HepG2 (cell line): ENCODE results near the gene ADSS1. TPM values are rescaled to one million over a fixed set of nuclear protein-coding genes. Genes with fewer than 3 reads are reported as not detected.

Source experiments
- HIVEP1 ChIP-seq: sonication (generic); formaldehyde crosslinking; IDR thresholded peaks from 2 replicates; pipeline ENCODE4 v1.4.0; 2020; ENCODE audit warnings: mild to moderate bottlenecking, missing genetic modification reagents
- ISX ChIP-seq: sonication (generic); formaldehyde crosslinking; conservative IDR thresholded peaks from 2 replicates; pipeline ENCODE4 v1.5.0; 2020; ENCODE audit warnings: missing genetic modification reagents
- SOX13 ChIP-seq, 3 experiments: fragments of 450-650 bp in 1 of 3; sonication (generic) in 1 of 3; formaldehyde crosslinking in 1 of 3; IDR thresholded peaks in 2 of 3; conservative IDR thresholded peaks in 1 of 3; 2 replicates each; pipeline versions ENCODE4 v1.5.0 to v1.6.1; 2016 to 2020; ENCODE audit warnings: antibody characterized with exemption in 1 of 3, mild to moderate bottlenecking in 1 of 3, missing compliant biosample characterization in 1 of 3, missing genetic modification reagents in 1 of 3, moderate library complexity in 1 of 3
- ZNF256 ChIP-seq: sonication (generic); formaldehyde crosslinking; conservative IDR thresholded peaks from 2 replicates; pipeline ENCODE4 v1.4.0; 2020; ENCODE audit warnings: missing genetic modification reagents
- ZNF496 ChIP-seq: sonication (generic); formaldehyde crosslinking; IDR thresholded peaks from 2 replicates; pipeline ENCODE4 v1.8.1; 2023; ENCODE audit warnings: mild to moderate bottlenecking, moderate library complexity, missing genetic modification reagents; ENCODE audit not compliant: insufficient replicate concordance
- ZSCAN21 ChIP-seq: sonication (generic); formaldehyde crosslinking; IDR thresholded peaks from 2 replicates; pipeline ENCODE4 v1.8.0; 2022; ENCODE audit warnings: mild to moderate bottlenecking, missing genetic modification reagents, moderate library complexity, borderline replicate concordance
- polyA plus RNA-seq, 8 experiments: library from polyadenylated mRNA; depleted of rRNA in 3 of 8; stranded (reverse) in 7 of 8; unstranded in 1 of 8; fragments of >200 nt; fragmentation: Illumina TruSeq in 4 of 8; extraction: Trizol in 4 of 8; gene quantifications; 2 replicates each; pipeline versions ENCODE4 v1.2.1 to v1.2.3, GENCODE V29; 2011 to 2016; ENCODE audit warnings: low read depth in 4 of 8, missing spikeins in 1 of 8, mixed read lengths in 1 of 8; ENCODE audit not compliant: insufficient read depth in 1 of 8
- total RNA-seq, 5 experiments: library from RNA; depleted of rRNA; stranded (reverse); fragments of >200 nt; fragmentation: Illumina TruSeq; extraction: Trizol; gene quantifications; 2 replicates each; pipeline ENCODE4 v1.2.3, GENCODE V29; 2016; ENCODE audit warnings: low read depth in 1 of 5
- TF ChIP-seq, protein P1 (sequence below): sonication (generic); formaldehyde crosslinking; IDR thresholded peaks from one replicate; pipeline ENCODE4 v1.5.1; 2020; ENCODE audit warnings: mild to moderate bottlenecking, missing genetic modification reagents; ENCODE audit errors: not compliant biosample characterization
- TF ChIP-seq, protein P2 (sequence below): sonication (generic); formaldehyde crosslinking; IDR thresholded peaks from 2 replicates; pipeline ENCODE4 v1.5.0; 2020; ENCODE audit warnings: mild to moderate bottlenecking, missing genetic modification reagents
- TF ChIP-seq, protein P3 (sequence below): sonication (generic); formaldehyde crosslinking; IDR thresholded peaks from 2 replicates; pipeline ENCODE4 v1.4.0; 2020; ENCODE audit warnings: missing genetic modification reagents, borderline replicate concordance
- TF ChIP-seq, protein P4 (sequence below): sonication (generic); formaldehyde crosslinking; IDR thresholded peaks from 2 replicates; pipeline ENCODE4 v1.4.0; 2020; ENCODE audit warnings: missing genetic modification reagents, borderline replicate concordance

Gene ADSS1
- total and polyA plus RNA-seq, 2 of the 13 experiments (the other 11 are each of a cell fraction or from before 2014, with no cell fraction given) = 1.0 to 36.7 TPM

DNA sequence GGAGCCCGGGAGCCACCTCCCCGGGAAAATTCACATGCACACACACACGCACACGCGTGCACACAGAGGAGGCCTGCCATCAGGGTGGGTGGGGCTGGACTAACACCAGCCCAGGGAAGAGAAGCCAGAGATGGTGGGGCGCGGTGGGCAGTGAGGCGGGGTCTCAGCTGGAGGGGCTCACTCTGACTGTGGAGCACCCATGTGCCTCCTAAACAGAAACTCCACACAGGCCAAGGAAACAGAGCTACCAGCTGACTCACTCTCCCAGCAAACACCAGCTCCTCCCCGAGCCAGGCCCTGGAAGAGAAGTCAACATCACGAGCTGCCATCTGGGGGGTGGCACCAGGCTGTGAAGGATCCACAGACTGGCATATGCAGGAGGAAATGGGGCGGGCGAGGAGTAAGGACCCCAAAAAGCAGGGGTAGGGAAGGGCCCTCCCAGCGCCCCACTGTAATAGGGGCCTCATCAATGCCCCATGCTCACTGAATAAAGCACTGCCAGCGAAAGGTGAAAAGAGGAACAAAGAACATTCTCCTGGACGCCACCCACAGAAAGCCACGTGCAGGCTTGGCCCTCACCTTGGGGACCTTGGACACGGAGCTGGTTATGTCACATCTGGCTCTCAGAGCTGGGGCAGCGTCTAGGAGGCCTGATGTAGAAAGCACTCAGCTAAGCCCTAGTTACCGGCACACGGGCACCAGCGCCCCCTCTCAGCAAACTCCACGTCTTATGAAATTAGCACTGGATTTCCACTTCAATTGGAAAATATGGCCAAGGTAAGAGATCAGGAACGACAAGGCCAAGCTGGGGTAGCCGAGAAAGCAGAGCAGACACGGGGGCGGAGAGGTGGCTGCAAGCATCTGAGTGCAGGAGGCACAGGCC lies 43.0 kb upstream of the ADSS1 start (continued):
- TF ChIP-seq, protein P1, sequence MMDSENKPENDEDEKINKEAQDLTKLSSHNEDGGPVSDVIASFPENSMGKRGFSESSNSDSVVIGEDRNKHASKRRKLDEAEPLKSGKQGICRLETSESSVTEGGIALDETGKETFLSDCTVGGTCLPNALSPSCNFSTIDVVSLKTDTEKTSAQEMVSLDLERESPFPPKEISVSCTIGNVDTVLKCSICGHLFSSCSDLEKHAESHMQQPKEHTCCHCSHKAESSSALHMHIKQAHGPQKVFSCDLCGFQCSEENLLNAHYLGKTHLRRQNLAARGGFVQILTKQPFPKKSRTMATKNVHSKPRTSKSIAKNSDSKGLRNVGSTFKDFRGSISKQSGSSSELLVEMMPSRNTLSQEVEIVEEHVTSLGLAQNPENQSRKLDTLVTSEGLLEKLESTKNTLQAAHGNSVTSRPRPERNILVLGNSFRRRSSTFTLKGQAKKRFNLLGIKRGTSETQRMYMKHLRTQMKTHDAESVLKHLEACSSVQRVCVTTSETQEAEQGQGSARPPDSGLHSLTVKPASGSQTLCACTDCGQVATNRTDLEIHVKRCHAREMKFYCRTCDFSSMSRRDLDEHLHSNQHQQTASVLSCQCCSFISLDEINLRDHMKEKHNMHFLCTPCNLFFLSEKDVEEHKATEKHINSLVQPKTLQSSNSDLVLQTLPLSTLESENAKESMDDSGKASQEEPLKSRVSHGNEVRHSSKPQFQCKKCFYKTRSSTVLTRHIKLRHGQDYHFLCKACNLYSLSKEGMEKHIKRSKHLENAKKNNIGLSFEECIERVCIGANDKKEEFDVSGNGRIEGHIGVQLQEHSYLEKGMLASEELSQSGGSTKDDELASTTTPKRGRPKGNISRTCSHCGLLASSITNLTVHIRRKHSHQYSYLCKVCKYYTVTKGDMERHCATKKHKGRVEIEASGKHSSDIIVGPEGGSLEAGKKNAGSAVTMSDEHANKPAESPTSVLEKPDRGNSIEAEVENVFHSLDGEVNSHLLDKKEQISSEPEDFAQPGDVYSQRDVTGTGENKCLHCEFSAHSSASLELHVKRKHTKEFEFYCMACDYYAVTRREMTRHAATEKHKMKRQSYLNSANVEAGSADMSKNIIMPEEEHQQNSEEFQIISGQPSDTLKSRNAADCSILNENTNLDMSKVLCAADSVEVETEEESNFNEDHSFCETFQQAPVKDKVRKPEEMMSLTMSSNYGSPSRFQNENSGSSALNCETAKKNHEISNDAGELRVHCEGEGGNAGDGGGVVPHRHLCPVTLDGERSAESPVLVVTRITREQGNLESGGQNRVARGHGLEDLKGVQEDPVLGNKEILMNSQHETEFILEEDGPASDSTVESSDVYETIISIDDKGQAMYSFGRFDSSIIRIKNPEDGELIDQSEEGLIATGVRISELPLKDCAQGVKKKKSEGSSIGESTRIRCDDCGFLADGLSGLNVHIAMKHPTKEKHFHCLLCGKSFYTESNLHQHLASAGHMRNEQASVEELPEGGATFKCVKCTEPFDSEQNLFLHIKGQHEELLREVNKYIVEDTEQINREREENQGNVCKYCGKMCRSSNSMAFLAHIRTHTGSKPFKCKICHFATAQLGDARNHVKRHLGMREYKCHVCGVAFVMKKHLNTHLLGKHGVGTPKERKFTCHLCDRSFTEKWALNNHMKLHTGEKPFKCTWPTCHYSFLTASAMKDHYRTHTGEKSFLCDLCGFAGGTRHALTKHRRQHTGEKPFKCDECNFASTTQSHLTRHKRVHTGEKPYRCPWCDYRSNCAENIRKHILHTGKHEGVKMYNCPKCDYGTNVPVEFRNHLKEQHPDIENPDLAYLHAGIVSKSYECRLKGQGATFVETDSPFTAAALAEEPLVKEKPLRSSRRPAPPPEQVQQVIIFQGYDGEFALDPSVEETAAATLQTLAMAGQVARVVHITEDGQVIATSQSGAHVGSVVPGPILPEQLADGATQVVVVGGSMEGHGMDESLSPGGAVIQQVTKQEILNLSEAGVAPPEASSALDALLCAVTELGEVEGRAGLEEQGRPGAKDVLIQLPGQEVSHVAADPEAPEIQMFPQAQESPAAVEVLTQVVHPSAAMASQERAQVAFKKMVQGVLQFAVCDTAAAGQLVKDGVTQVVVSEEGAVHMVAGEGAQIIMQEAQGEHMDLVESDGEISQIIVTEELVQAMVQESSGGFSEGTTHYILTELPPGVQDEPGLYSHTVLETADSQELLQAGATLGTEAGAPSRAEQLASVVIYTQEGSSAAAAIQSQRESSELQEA (CRISPR knock-in tag) = no peak
- no peak for TF ChIP-seq ZNF496 (CRISPR knock-in tag)
- TF ChIP-seq HIVEP1 (CRISPR knock-in tag) = no peak
- no peak for TF ChIP-seq ISX (CRISPR knock-in tag)
- no peak for TF ChIP-seq ZNF256
- TF ChIP-seq, protein P2, sequence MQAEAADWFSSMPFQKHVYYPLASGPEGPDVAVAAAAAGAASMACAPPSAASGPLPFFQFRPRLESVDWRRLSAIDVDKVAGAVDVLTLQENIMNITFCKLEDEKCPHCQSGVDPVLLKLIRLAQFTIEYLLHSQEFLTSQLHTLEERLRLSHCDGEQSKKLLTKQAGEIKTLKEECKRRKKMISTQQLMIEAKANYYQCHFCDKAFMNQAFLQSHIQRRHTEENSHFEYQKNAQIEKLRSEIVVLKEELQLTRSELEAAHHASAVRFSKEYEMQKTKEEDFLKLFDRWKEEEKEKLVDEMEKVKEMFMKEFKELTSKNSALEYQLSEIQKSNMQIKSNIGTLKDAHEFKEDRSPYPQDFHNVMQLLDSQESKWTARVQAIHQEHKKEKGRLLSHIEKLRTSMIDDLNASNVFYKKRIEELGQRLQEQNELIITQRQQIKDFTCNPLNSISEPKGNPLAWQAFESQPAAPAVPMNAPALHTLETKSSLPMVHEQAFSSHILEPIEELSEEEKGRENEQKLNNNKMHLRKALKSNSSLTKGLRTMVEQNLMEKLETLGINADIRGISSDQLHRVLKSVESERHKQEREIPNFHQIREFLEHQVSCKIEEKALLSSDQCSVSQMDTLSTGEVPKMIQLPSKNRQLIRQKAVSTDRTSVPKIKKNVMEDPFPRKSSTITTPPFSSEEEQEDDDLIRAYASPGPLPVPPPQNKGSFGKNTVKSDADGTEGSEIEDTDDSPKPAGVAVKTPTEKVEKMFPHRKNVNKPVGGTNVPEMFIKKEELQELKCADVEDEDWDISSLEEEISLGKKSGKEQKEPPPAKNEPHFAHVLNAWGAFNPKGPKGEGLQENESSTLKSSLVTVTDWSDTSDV (CRISPR knock-in tag) = 0 out of 2 replicates have a peak, but pooled peaks have one; percentile 42
- TF ChIP-seq SOX13 (IDR thresholded peaks at IDR 0.05) = no peak
- peak in 1 of 2 experiments; percentile 67; a peak in 2 of 4 replicates for TF ChIP-seq SOX13 (CRISPR knock-in tag; conservative IDR thresholded peaks at IDR 0.05 in 1 of 2, IDR thresholded peaks at IDR 0.05 in 1 of 2)
- no peak for TF ChIP-seq ZSCAN21 (CRISPR knock-in tag)
- TF ChIP-seq, protein P3, sequence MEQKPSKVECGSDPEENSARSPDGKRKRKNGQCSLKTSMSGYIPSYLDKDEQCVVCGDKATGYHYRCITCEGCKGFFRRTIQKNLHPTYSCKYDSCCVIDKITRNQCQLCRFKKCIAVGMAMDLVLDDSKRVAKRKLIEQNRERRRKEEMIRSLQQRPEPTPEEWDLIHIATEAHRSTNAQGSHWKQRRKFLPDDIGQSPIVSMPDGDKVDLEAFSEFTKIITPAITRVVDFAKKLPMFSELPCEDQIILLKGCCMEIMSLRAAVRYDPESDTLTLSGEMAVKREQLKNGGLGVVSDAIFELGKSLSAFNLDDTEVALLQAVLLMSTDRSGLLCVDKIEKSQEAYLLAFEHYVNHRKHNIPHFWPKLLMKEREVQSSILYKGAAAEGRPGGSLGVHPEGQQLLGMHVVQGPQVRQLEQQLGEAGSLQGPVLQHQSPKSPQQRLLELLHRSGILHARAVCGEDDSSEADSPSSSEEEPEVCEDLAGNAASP (CRISPR knock-in tag) = 0 out of 2 replicates have a peak, but pooled peaks have one; percentile 39
- TF ChIP-seq, protein P4, sequence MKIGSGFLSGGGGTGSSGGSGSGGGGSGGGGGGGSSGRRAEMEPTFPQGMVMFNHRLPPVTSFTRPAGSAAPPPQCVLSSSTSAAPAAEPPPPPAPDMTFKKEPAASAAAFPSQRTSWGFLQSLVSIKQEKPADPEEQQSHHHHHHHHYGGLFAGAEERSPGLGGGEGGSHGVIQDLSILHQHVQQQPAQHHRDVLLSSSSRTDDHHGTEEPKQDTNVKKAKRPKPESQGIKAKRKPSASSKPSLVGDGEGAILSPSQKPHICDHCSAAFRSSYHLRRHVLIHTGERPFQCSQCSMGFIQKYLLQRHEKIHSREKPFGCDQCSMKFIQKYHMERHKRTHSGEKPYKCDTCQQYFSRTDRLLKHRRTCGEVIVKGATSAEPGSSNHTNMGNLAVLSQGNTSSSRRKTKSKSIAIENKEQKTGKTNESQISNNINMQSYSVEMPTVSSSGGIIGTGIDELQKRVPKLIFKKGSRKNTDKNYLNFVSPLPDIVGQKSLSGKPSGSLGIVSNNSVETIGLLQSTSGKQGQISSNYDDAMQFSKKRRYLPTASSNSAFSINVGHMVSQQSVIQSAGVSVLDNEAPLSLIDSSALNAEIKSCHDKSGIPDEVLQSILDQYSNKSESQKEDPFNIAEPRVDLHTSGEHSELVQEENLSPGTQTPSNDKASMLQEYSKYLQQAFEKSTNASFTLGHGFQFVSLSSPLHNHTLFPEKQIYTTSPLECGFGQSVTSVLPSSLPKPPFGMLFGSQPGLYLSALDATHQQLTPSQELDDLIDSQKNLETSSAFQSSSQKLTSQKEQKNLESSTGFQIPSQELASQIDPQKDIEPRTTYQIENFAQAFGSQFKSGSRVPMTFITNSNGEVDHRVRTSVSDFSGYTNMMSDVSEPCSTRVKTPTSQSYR (CRISPR knock-in tag) = peak; percentile 12; the same call in 1 of the 2 replicates
